ENCODE measurements around the gene TMEM205.
A peak's percentile ranks its signal among the peaks of the same experiment; 100 is the strongest.

The TMEM205 gene

DNA sequence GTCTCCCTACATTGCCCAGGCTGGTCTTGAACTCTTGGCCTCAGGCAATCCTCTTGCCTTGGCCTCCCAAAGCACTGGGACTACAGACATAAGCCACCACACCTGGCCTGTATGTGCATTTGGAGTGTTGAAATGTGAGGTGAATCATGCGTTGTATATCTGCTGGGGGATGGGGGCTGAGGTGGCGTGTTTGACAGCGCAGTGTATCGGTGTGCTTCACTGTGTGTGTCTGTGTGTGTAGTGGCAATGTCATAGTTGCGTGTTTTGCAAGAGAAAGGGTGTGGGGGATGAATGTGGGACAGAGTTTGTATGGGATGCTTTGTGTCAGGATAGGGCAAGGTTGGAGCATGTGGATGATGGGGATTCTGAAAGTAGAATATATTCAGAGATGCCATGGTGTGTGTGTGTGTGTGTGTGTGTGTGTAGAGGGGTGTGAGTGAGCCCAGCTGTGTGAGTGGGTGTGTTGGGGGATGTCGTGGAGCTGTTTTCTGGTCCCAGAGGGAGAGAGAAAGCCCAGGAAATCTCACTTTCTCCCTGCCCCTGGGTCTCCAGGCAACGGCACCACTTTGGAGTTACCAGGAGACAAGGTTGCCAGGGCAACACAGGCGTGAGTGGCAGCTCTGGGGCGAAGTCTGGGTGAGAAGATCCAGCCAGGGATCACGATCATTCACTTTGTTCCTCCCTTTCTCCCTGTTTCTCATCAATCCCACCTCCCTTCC is 27.3 kb upstream of the TMEM205 start:
- Histone ChIP-seq H3K79me2 (ENCODE audit: insufficient read depth, low read length) (peaks cover 20% of the 10 kb centered on the region), H3K4me2 (ENCODE audit: insufficient read depth, low read length) (peak overlapping the region; percentile 97), H3K36me3 (ENCODE audit: insufficient read depth, low read length) (peaks cover 16% of the 10 kb centered on the region), H3K9me3 (ENCODE audit: insufficient read depth, low read length, severe bottlenecking) (no peaks in the 10 kb centered on the region), H3K4me3 (ENCODE audit: low read depth in 1 of 2, low read length in 2 of 2) (peak overlapping the region in 1 of 2 experiments; percentile 73; a peak in 2 of 4 replicates), H3K9ac (ENCODE audit: low read depth, low read length) (peak overlapping the region; percentile 78; the same call in 1 of the 2 replicates), H3K27me3 (ENCODE audit: insufficient read depth, low read length, poor library complexity) (no peaks in the 10 kb centered on the region), H3K27ac (ENCODE audit: low read length) (peak overlapping the region; percentile 91; the same call in 1 of the 2 replicates), H2AFZ (ENCODE audit: low read depth, low read length) (peak overlapping the region; percentile 80; the same call in 1 of the 2 replicates), H4K20me1 (ENCODE audit: insufficient read depth, low read length) (no peaks in the 10 kb centered on the region), H3K4me1 (ENCODE audit: insufficient read depth, low read length) (peaks cover 42% of the 10 kb centered on the region)
- ATAC-seq (ENCODE audit: insufficient read depth, low read depth) (no peak), DNase-seq (no peak)
- no peak for TF ChIP-seq EZH2 (IDR thresholded peaks at IDR 0.05; ENCODE audit: borderline replicate concordance, low read depth, low read length, severe bottlenecking)
- TF ChIP-seq, protein P1, sequence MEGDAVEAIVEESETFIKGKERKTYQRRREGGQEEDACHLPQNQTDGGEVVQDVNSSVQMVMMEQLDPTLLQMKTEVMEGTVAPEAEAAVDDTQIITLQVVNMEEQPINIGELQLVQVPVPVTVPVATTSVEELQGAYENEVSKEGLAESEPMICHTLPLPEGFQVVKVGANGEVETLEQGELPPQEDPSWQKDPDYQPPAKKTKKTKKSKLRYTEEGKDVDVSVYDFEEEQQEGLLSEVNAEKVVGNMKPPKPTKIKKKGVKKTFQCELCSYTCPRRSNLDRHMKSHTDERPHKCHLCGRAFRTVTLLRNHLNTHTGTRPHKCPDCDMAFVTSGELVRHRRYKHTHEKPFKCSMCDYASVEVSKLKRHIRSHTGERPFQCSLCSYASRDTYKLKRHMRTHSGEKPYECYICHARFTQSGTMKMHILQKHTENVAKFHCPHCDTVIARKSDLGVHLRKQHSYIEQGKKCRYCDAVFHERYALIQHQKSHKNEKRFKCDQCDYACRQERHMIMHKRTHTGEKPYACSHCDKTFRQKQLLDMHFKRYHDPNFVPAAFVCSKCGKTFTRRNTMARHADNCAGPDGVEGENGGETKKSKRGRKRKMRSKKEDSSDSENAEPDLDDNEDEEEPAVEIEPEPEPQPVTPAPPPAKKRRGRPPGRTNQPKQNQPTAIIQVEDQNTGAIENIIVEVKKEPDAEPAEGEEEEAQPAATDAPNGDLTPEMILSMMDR (IDR thresholded peaks at IDR 0.05; ENCODE audit: borderline replicate concordance, extremely low read depth, low read length, poor library complexity, severe bottlenecking): no peak

DNA sequence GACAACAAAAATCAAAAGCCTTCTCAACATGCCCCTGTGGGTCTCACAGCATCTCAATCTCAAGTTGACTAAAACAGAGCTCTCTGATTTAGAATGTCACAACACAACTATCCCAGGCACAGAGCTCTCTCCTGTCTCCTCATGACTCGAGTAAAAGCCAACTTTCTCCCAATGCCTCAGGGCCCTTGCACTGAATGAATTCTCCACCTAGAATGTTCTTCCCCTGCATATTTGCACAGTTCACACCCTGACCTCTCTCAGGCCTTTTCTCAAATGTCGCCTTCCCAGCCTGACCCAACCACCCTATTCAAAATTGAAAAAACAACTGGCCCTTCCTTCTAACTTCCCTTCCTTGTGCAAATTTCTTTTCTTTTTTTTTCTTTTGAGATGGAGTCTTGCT is 24.7 kb upstream of the TMEM205 start:
- no peaks in the 10 kb centered on the region for H3K9me3 ChIP-seq (ENCODE audit: insufficient read depth, low read length, severe bottlenecking)
- H3K79me2 ChIP-seq (ENCODE audit: insufficient read depth, low read length): peaks cover 9% of the 10 kb centered on the region
- H3K36me3 ChIP-seq (ENCODE audit: insufficient read depth, low read length): peaks cover 4% of the 10 kb centered on the region
- no peak overlapping the region for H3K27ac ChIP-seq (ENCODE audit: low read length)
- H3K9ac ChIP-seq (ENCODE audit: low read depth, low read length): no peak overlapping the region
- peaks cover 17% of the 10 kb centered on the region for H3K4me1 ChIP-seq (ENCODE audit: insufficient read depth, low read length)
- DNase-seq: no peak
- H3K27me3 ChIP-seq (ENCODE audit: insufficient read depth, low read length, poor library complexity): no peaks in the 10 kb centered on the region
- TF ChIP-seq, protein P1 (IDR thresholded peaks at IDR 0.05; ENCODE audit: borderline replicate concordance, extremely low read depth, low read length, poor library complexity, severe bottlenecking): no peak
- no peak for TF ChIP-seq EZH2 (IDR thresholded peaks at IDR 0.05; ENCODE audit: borderline replicate concordance, low read depth, low read length, severe bottlenecking)
- H3K4me2 ChIP-seq (ENCODE audit: insufficient read depth, low read length): no peak overlapping the region
- no peak overlapping the region for H2AFZ ChIP-seq (ENCODE audit: low read depth, low read length)
- no peak for ATAC-seq (ENCODE audit: insufficient read depth, low read depth)
- no peak overlapping the region for H3K4me3 ChIP-seq (ENCODE audit: low read depth in 1 of 2, low read length in 2 of 2)
- H4K20me1 ChIP-seq (ENCODE audit: insufficient read depth, low read length): no peaks in the 10 kb centered on the region

DNA sequence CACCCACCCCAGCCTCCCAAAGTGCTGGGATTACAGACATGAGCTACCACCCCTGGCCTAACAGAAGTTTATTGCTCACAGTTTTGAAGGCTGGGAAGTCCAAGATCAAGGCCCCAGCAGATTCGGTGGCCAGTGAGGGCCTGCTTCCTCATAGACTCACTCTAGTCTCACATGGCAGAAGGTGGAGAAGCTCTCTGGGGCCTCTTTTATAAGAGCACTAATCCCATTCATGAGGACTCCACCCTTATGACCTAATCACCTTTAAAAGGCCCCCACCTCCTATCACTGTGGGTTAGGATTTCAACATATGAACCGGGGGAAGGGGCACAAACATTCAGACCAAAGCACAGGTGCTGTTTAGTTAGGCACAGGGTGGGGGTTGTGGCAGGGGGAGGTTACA is 21.5 kb upstream of the TMEM205 start:
- Histone ChIP-seq H3K79me2 (ENCODE audit: insufficient read depth, low read length) (no peaks in the 10 kb centered on the region), H2AFZ (ENCODE audit: low read depth, low read length) (no peak overlapping the region), H3K4me1 (ENCODE audit: insufficient read depth, low read length) (no peaks in the 10 kb centered on the region), H3K4me3 (ENCODE audit: low read depth in 1 of 2, low read length in 2 of 2) (no peak overlapping the region), H3K27me3 (ENCODE audit: insufficient read depth, low read length, poor library complexity) (no peaks in the 10 kb centered on the region), H3K9me3 (ENCODE audit: insufficient read depth, low read length, severe bottlenecking) (no peaks in the 10 kb centered on the region), H3K36me3 (ENCODE audit: insufficient read depth, low read length) (peaks cover 2% of the 10 kb centered on the region), H3K4me2 (ENCODE audit: insufficient read depth, low read length) (no peak overlapping the region), H3K9ac (ENCODE audit: low read depth, low read length) (no peak overlapping the region), H4K20me1 (ENCODE audit: insufficient read depth, low read length) (no peaks in the 10 kb centered on the region), H3K27ac (ENCODE audit: low read length) (no peak overlapping the region)
- DNase-seq (no peak), ATAC-seq (ENCODE audit: insufficient read depth, low read depth) (no peak)
- TF ChIP-seq, protein P1 (IDR thresholded peaks at IDR 0.05; ENCODE audit: borderline replicate concordance, extremely low read depth, low read length, poor library complexity, severe bottlenecking): no peak
- TF ChIP-seq EZH2 (IDR thresholded peaks at IDR 0.05; ENCODE audit: borderline replicate concordance, low read depth, low read length, severe bottlenecking): no peak
